Peyer's patch (tissue), 4 donors: ENCODE data around the gene IL31. TPM values are rescaled to one million over a fixed set of nuclear protein-coding genes. Genes with fewer than 3 reads are reported as not detected.

Source experiments
- DNase-seq, 3 donors: peaks; one replicate each; pipeline ENCODE4 v3.0.0-alpha.2; 2017 to 2019
- H3K27ac ChIP-seq, 4 donors: fragments of 200-600 bp; sonication (generic); one replicate each; pipeline ENCODE4 v1.5.1; 2016 to 2019
- H3K27me3 ChIP-seq, 2 donors: fragments of 200-600 bp; sonication (generic); one replicate each; pipeline ENCODE4 v1.5.1; 2019
- H3K36me3 ChIP-seq, 3 donors: fragments of 200-600 bp; sonication (generic); one replicate each; pipeline ENCODE4 v1.5.1; 2016 to 2019
- H3K4me1 ChIP-seq, 4 donors: fragments of 200-600 bp; sonication (generic); one replicate each; pipeline ENCODE4 v1.5.1; 2016 to 2019
- H3K4me3 ChIP-seq, 4 donors: fragments of 200-600 bp; sonication (generic); 1 replicate in 3 of 4; 2 replicates in 1 of 4; pipeline ENCODE4 v1.5.1; 2016 to 2019; ENCODE audit warnings: mild to moderate bottlenecking in 1 of 4
- H3K9me3 ChIP-seq, 4 donors: fragments of 200-600 bp; sonication (generic); one replicate each; pipeline ENCODE4 v1.5.1; 2016 to 2019; ENCODE audit warnings: mild to moderate bottlenecking in 1 of 4
- CTCF ChIP-seq, 6 experiments: fragments of 450-650 bp in 4 of 6; fragments of 200-600 bp in 2 of 6; sonication (generic) in 1 of 6; IDR thresholded peaks; one replicate each; pipeline ENCODE4 v1.5.1; 2017 to 2019; ENCODE audit warnings: antibody characterized with exemption in 6 of 6, mild to moderate bottlenecking in 3 of 6, moderate library complexity in 1 of 6
- POLR2A ChIP-seq, 2 donors: fragments of 450-650 bp; IDR thresholded peaks; one replicate each; pipeline ENCODE4 v1.5.1; 2017; ENCODE audit warnings: antibody characterized with exemption in 2 of 2, mild to moderate bottlenecking in 2 of 2, moderate library complexity in 2 of 2
- total RNA-seq, 4 donors: library from RNA; depleted of rRNA; stranded (reverse); fragments of >200 nt; gene quantifications; one replicate each; pipeline ENCODE4 v1.1.0, GENCODE V29; 2016

The IL31 gene
- total RNA-seq, 4 donors from 2014 or later, result not detected

GRCh38 chr12:122138616-122139015 is 35.4 kb downstream of the IL31 start:
- Histone ChIP-seq H3K4me3 (no peak overlapping the region), H3K4me1 (peaks cover 0 to 9% (median 0%) of the 10 kb centered on the region in 4 donors), H3K27ac (no peak overlapping the region), H3K9me3 (no peaks in the 10 kb centered on the region), H3K36me3 (peaks cover 0 to 88% (median 0%) of the 10 kb centered on the region in 3 donors), H3K27me3 (no peaks in the 10 kb centered on the region)
- no peak for TF ChIP-seq CTCF (IDR thresholded peaks at IDR 0.05)
- no peak for TF ChIP-seq POLR2A (IDR thresholded peaks at IDR 0.05)
- DNase-seq, result no peak

- Histone ChIP-seq H3K27ac (no peak overlapping the region), H3K36me3 (peaks cover 0 to 88% (median 0%) of the 10 kb centered on the region in 3 donors), H3K4me3 (no peak overlapping the region), H3K4me1 (peaks cover 0 to 9% (median 0%) of the 10 kb centered on the region in 4 donors), H3K9me3 (no peaks in the 10 kb centered on the region), H3K27me3 (no peaks in the 10 kb centered on the region)
- TF ChIP-seq POLR2A (IDR thresholded peaks at IDR 0.05) (no peak), CTCF (IDR thresholded peaks at IDR 0.05) (no peak)
- no peak for DNase-seq
Measured at GRCh38 chr12:122138181-122138580, 35.8 kb downstream of the IL31 start.

- Histone ChIP-seq H3K4me1 (peaks cover 0 to 9% (median 0%) of the 10 kb centered on the region in 4 donors), H3K27ac (no peak overlapping the region), H3K4me3 (no peak overlapping the region), H3K9me3 (no peaks in the 10 kb centered on the region), H3K36me3 (peaks cover 0 to 88% (median 0%) of the 10 kb centered on the region in 3 donors), H3K27me3 (no peaks in the 10 kb centered on the region)
- DNase-seq, result no peak
- no peak for TF ChIP-seq CTCF (IDR thresholded peaks at IDR 0.05)
- no peak for TF ChIP-seq POLR2A (IDR thresholded peaks at IDR 0.05)
Measured at GRCh38 chr12:122137681-122138080, 36.3 kb downstream of the IL31 start.

- Histone ChIP-seq H3K9me3 (no peaks in the 10 kb centered on the region), H3K27me3 (no peaks in the 10 kb centered on the region), H3K4me3 (no peak overlapping the region), H3K4me1 (peaks cover 0 to 9% (median 0%) of the 10 kb centered on the region in 4 donors), H3K27ac (no peak overlapping the region), H3K36me3 (peaks cover 0 to 88% (median 0%) of the 10 kb centered on the region in 3 donors)
- TF ChIP-seq POLR2A (IDR thresholded peaks at IDR 0.05), result no peak
- TF ChIP-seq CTCF (IDR thresholded peaks at IDR 0.05), result no peak
- no peak for DNase-seq
Measured at GRCh38 chr12:122137229-122137628, 36.8 kb downstream of the IL31 start.

- Histone ChIP-seq H3K9me3 (no peaks in the 10 kb centered on the region), H3K27me3 (no peaks in the 10 kb centered on the region), H3K4me1 (peaks cover 0 to 9% (median 0%) of the 10 kb centered on the region in 4 donors), H3K27ac (no peak overlapping the region), H3K36me3 (peaks cover 0 to 82% (median 0%) of the 10 kb centered on the region in 3 donors), H3K4me3 (no peak overlapping the region)
- no peak for DNase-seq
- no peak for TF ChIP-seq POLR2A (IDR thresholded peaks at IDR 0.05)
- TF ChIP-seq CTCF (IDR thresholded peaks at IDR 0.05), result no peak
Measured at GRCh38 chr12:122135437-122136031, 38.5 kb downstream of the IL31 start.
